ENCODE measurements around the gene SH3D19.
"Not testable (repeated sequence)": the region's sequence is repeated elsewhere in the genome, so short reads cannot be mapped to it uniquely, and the experiment has no call there.

Gene SH3D19

GRCh38 chr4:151087467-151087866 lies 237.9 kb downstream of the SH3D19 start:
- no peak for DNase-seq

- not testable (repeated sequence) for DNase-seq
These were observed 247.4 kb downstream of the SH3D19 start for GRCh38 chr4:151077978-151078377.

GRCh38 chr4:151074416-151074916 lies 250.9 kb downstream of the SH3D19 start:
- no peak for DNase-seq
